GM18951 (cell line): Measurements from ENCODE around the gene TAF4.

Experiments used
- POLR2A ChIP-seq: IDR thresholded peaks from 4 replicates; pipeline ENCODE4 v1.6.1; 2011; ENCODE audit warnings: mild to moderate bottlenecking; ENCODE audit not compliant: insufficient read length, insufficient read depth; ENCODE audit errors: extremely low read depth
- in situ Hi-C: fragments of 300-500 bp; cut with MboI; formaldehyde crosslinking; loops from one replicate; pipeline ENCODE4 v1.12.0; 2022; ENCODE audit warnings: low sequenced_read_pairs, mixed read lengths, inconsistent platforms; ENCODE audit not compliant: unreplicated experiment

TAF4 gene

GRCh38 chr20:61937963-61938838, 127.5 kb downstream of the TAF4 start:
- in situ Hi-C loops: no loop called here
- no peak for TF ChIP-seq POLR2A

- in situ Hi-C loops: no loop called here
These were observed 128.3 kb downstream of the TAF4 start for GRCh38 chr20:61937146-61937962.

DNA sequence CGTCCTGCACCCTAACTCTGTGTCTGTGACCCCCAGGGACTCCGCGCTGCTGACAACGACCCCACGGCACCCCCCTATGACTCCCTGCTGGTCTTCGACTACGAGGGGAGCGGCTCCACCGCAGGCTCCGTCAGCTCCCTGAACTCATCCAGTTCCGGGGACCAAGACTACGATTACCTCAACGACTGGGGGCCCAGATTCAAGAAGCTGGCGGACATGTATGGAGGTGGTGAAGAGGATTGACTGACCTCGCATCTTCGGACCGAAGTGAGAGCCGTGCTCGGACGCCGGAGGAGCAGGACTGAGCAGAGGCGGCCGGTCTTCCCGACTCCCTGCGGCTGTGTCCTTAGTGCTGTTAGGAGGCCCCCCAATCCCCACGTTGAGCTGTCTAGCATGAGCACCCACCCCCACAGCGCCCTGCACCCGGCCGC, 129.0 kb downstream of the TAF4 start:
- in situ Hi-C loops: no loop called here
- TF ChIP-seq POLR2A: no peak

More at GRCh38 chr20:61937146-61937962, 128.3 kb downstream of the TAF4 start:
- TF ChIP-seq POLR2A: no peak

GRCh38 chr20:61935926-61936700, 129.6 kb downstream of the TAF4 start:
- no peak for TF ChIP-seq POLR2A
- in situ Hi-C loops: no loop called here

DNA sequence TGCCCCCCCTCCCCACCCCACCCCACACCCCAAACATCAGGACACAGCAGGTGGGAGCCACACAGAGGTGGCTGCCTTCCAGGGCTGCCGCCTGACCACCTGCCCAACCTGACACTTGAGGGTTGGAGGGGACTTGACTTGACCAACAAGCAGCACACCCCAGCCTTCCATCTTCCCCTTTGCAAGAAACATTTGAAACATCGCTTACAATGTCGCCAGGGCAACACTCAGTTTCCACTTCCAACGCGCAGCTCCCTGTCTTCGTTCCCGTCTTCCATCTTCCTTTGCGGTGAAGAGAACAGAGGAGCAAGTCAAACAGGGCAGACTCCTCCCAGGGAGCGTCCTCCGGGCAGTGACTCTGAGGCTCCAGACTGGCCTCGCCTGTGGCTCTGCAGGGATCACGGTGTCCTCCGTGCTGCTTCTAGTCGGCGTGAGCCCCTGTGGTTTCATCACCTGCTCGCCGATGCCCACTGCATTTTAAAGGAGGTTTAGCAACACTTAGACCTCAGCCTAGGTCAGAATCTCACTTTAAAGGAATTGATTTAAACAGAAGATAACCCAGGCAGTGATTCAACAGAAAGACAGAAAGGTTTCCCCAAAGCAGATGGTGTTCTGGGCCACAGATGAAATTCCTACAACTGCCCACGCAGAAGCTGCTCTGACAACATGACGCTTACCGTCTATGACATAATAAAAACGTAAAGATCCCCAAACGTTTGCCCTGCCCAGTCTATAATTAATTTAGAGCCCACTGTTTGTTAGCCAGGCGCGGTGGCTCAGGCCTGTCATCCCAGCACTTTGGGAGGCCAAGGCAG, 130.8 kb downstream of the TAF4 start:
- in situ Hi-C loops: no loop called here
- no peak for TF ChIP-seq POLR2A

- in situ Hi-C loops: no loop called here
These were observed 131.5 kb downstream of the TAF4 start for GRCh38 chr20:61933951-61934715.

DNA sequence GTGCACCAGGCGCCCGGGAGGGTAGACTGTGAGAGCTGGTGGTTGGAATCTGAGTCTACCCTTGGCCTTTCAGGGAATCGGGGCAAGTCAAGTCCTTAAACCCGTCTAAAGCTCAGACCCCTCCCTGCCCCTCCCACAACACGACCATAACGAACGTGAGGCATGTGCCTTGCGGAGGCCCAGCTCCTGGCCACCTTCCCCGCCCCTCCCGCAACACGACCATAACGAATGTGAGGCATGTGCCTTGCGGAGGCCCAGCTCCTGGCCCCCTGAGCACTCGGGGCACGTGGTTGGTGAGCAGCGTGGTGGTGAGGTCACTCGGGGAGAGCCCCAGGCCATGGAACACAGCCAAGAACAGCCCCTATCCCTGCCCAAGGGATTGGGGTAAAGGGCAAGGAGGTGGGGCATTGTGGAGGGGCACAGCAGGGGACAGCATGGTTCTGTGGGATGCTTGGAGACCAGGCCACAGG, 132.2 kb downstream of the TAF4 start:
- in situ Hi-C loops: no loop called here
- TF ChIP-seq POLR2A: no peak

More at GRCh38 chr20:61933951-61934715, 131.5 kb downstream of the TAF4 start:
- no peak for TF ChIP-seq POLR2A

- no peak for TF ChIP-seq POLR2A
- in situ Hi-C loops: no loop called here
These were observed 132.8 kb downstream of the TAF4 start for GRCh38 chr20:61932711-61933480.

- in situ Hi-C loops: no loop called here
- TF ChIP-seq POLR2A: no peak
These were observed 133.5 kb downstream of the TAF4 start for GRCh38 chr20:61932199-61932592.

- in situ Hi-C loops: no loop called here
- TF ChIP-seq POLR2A: no peak
These were observed 134.0 kb downstream of the TAF4 start for GRCh38 chr20:61931476-61932198.

DNA sequence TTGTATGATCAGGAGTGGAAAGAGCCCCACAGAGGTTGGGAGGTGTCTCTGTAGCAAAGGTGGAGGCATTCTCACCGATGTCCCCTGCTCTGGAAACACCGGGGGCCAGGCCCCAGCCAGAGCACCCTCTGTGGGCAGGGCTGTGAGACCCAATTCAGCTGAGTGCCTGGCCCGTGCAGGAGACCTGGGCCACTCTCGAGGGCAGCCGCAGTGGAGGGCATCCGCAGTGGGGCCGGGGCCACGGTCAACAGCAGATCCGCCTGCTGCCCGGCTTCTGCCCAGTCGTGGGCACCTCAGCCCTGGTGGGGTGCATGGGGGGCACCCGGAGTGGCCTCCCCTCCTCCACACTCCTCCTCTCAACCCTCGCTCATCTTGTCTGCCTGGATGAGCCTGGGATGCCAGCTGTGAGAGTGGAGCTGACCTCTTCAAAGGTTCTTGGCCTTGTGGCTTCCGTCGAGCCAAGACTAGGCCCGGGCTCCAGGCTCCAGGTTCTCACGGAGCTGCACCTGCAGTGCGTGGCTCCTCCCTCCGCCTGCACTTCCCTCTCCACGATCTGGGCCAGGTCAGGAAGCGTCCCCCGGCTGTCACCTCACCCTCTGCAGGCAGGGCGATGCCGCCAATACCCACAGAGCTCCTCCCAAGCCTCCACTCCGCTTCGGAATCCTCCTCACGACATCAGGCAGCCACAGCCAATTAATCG, 134.8 kb downstream of the TAF4 start:
- in situ Hi-C loops: no loop called here
- TF ChIP-seq POLR2A: no peak
